GM19099 (cell line): ENCODE results near the gene TDRKH.

Experiments
- POLR2A ChIP-seq: IDR thresholded peaks from 3 replicates; pipeline ENCODE4 v1.6.1; 2011; ENCODE audit warnings: low read depth; ENCODE audit not compliant: insufficient read length; ENCODE audit errors: extremely low read depth

Gene TDRKH

DNA sequence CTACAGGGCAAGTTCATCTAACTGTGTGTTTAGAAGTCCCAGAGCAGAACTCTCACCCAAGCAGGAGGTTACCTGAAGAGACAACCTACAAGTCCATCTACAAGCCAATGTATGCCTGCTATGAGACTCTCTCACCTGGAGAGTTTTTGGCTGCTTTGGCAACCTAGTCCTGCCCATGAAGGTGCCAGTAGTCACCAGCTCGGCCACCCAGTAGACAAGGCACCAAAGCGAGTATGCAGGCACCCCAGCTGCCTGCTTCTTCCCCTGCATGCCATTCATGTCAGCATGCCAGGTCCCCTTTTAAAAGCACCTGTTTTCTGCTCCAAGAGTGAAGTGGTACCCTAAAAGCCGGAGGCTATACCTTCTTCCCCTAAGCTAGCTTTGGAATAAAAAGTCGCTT, 48.8 kb downstream of the TDRKH start:
- no peak for TF ChIP-seq POLR2A

DNA sequence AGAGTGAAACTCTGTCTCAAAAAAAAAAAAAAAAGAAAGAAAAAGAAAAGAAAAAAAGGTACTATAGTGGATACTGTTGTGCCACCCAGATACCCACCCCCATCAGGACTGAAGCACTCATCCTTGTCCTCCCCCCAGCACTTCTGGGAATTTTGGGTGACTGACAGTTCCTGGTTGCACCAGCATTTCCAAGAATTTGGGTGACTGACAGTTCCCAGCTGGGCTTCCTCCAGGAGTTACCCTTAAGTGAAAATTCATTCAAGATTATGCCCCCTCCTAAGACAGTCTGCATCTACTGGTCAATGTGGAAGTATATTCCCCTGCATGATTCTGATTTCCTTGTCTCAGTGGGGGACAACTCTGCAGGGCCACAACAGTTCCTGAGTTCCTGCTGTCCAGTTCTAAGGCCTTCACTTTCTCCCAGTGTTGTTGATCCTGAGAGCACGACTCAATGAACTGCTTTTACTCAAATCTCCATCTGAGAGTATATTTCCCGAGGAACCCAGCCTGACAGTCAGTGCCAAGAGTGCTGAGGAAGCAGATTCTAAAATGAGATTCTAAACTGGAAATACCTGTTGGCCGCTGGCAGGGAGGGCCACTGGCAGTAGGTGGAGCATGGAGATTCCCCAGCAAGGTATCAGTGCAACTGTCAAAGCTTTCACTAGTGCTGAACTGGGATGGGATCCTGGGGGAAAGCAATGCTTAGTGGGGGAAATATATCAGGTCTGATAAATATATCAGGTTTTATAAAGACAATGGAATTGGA, 50.5 kb downstream of the TDRKH start:
- no peak for TF ChIP-seq POLR2A

DNA sequence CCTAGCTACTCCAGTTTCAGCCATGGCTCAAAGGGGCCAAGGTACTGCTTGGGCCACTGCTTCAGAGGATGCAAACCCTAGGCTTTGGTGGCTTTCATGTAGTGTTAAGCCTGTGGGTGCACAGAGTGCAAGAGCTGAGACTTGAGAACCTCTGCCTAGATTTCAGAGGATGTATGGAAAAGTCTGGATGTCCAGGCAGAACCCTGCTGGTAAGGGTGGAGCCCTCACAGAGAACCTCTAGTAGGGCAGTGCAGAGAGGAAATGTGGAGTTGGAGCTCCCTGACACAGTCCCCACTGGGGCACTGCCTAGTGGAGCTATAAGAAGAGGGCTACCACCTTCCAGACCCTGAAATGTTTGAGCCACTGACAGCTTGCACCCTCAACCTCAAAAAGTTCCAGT, 52.8 kb downstream of the TDRKH start:
- TF ChIP-seq POLR2A = no peak

DNA sequence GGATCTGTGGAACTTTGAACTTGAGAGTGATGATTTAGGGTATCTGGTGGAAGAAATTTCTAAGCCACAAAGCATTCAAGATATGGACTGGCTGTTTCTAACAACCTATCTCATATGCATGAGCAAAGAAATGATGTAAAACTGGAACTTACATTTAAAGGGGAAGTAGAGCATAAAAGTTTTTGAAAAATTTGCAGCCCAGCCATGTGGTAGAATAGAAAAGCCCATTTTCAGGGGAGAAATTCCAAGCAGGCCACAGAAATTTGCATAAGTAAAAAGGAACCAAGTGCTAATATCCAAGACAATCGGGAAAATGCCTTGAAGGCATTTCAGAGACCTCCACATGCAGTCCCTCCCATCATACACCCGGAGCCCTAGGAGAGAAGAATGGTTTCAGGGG, 53.3 kb downstream of the TDRKH start:
- TF ChIP-seq POLR2A = no peak

DNA sequence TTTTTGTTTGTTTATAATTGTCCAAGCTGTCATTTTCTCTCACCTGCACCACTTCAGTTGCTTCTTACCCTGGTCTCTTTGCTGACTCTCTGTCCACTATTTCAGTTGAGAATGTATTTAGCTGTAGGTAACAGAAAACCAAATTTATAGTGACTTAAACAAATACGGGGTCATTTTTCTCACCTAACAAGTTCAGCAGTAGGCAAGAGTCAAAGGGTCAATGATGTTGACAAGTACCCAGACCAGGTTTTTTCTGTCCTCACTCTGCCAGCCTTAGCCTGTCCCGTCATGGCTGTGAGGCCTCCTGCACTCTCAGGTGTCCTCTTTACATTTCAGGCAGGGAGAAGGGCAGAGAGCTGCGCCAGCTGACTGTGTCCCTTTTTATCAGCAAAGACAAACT, 57.2 kb downstream of the TDRKH start:
- TF ChIP-seq POLR2A = no peak

DNA sequence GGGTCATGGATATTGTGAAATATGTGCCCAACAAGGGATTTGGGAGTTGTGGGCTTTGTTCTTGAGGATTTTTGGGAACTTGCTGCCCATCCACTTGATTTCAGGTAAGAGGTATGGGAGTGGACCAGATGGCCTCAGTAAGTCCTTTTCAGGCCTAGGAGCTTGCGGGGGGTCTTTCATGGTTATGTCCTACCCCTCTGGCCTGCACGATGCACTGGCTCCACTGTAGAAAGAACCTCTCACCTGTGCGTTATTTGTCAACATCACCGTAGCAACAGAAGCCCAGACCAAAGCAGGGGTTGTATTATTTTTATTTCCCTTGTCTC, 60.4 kb downstream of the TDRKH start:
- TF ChIP-seq POLR2A = no peak

DNA sequence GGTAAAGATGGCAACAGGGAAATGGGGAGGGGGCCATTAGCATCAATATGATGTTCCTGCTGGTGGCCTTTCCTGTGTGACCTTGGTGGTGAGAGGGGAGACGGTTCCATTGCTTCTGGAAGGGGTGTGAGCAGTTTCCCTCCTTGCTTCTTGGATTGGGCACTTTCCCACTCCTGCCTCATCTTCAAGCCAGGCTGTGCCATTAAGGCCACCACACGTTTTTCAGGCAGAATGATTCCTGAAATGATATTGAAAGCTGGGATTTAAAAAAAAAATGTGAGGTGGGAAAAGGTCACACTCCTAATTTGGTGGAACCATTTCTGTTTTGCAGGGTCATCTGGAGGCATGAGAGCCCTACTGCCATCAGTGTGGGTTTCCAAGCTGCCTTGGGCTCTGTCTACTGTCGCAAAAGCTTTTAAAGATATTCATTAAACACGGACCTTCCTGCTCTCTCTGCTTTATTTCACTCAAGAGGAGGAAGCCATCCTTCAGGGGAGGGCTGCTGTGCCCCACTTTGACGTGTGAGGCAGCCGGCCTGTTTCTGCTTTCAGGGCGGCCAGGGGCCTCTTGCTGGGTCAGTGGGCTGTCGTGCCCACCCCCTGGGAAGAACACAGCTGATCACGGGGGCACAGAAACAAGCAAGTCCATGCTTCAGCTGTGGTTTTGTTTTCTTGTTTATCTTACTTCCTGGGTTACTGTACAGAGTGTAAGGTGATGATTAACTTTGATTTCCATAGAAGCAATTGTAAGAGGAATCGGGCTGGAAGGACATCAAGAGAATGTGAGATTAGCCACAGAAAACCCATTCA, 60.9 kb downstream of the TDRKH start:
- TF ChIP-seq POLR2A = no peak

DNA sequence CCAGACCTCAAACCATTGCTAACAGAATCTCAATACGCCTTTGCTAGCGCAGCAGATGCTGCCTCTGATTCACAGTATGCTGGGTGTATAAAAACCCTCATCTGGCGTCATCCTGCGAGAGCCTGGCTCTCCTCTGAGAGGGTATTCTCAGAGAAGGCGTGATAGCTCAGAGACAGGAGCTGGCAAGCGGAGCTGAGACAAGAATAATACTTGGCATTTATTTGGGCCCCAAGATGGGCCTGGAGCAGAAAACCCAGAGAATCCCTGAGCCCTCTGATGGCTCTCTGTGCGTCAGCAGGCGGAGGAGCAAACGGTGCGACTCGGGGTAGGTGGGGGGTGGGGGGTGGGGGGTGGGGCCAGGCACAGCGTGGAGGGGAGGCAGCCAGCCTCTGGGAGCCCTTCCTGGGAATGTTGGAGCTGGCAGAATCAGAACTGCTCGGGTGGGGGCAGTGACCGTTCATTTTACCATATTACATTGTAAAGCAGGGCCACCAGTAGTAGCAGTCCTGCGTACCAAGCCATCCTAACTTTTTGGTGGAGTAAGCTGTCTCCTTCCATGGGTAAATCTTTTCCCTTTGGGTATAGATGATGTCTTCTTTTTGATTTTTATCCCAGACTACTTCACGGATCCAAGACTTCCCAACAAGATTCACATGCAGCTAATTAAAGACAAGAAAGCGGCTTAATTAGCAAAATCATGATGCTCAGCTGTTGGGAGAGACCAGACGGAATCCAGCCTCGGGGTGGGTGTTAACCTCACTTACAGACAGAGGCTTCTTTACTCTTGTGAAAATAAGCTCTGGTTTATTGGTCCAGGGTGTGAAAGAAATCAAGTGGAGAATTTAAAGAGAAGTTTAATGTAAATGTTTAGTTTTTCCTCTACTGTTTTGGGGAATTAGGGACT, 61.9 kb downstream of the TDRKH start:
- TF ChIP-seq POLR2A = no peak

DNA sequence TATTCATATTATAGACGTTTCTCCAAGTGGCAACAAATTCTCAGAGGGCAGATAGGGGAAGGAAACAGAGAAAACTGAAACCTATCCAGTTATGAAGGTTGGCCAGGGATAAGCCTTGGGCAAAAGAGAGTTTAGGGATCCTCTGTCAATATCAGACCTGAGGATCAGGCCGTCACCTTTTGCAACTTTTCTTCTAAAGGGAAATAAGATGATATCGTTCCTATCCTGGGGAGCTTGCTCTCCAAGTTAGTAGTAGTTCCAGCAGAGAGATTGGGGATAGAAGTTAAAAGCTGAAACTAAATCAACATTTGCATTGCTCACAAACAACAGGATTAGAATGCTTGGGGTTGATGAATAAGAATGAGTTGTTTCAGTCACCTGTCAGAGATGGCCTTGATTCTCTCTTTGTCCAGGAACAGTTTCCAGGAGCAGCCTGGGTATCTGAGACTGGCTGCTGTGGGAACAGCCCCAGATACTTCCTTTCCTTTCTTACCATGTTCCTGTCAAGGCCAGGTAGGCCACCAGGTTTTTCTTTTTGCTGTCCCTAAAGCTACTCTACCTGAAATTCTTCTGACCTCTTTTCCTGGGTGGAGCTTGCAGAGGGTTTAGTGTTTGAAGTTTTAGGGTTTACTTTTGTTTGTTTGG, 66.5 kb downstream of the TDRKH start:
- TF ChIP-seq POLR2A = no peak
